GM12891 (cell line): ENCODE results near the gene LINGO4.

Experiments used
- PAX5 ChIP-seq: IDR thresholded peaks from 2 replicates; pipeline ENCODE4 v1.6.1; 2011; ENCODE audit warnings: low read length, moderate library complexity, mild to moderate bottlenecking; ENCODE audit not compliant: insufficient read depth, severe bottlenecking
- POLR2A ChIP-seq: IDR thresholded peaks from 2 replicates; pipeline ENCODE4 v1.6.1; 2011; ENCODE audit warnings: low read depth, low read length, control low read depth
- POLR2AphosphoS5 ChIP-seq: IDR thresholded peaks from 2 replicates; pipeline ENCODE4 v1.6.1; 2011; ENCODE audit warnings: low read depth, low read length, control low read depth
- SPI1 ChIP-seq: IDR thresholded peaks from 2 replicates; pipeline ENCODE4 v1.6.1; 2011; ENCODE audit warnings: low read depth, low read length, control low read depth

GRCh38 chr1:151814971-151815545, 9.8 kb upstream of the LINGO4 start:
- no peak for TF ChIP-seq POLR2AphosphoS5
- TF ChIP-seq POLR2A = no peak
- TF ChIP-seq PAX5 = no peak
- TF ChIP-seq SPI1 = no peak
